Subcutaneous preadipocyte (primary cell): Measurements from ENCODE around the gene CDH15. TPM values are rescaled to one million over a fixed set of nuclear protein-coding genes. Genes with fewer than 3 reads are reported as not detected.

Experiments used
- total RNA-seq: library from RNA; depleted of rRNA; stranded (reverse); fragments of >200 nt; gene quantifications from 2 replicates; pipeline ENCODE4 v1.2.3, GENCODE V29; 2012

Gene CDH15
- total RNA-seq: 0.20 TPM in 1 of 2 replicates, not detected in the other

GRCh38 chr16:89171216-89172170 is at the start of gene CDH15:
TSS of gene CDH15 (plus strand) at chr16:89171748. CDS start at chr16:89171832, 84 bp downstream.

GRCh38 chr16:89200124-89200849 is 28.7 kb downstream of the CDH15 start, which contains the start of gene SLC22A31:
TSS of gene SLC22A31 (minus strand) at chr16:89200537. CDS start at chr16:89200501, 36 bp downstream.

GRCh38 chr16:89217388-89218191 is 46.0 kb downstream of the CDH15 start, which contains the start of gene ZNF778:
TSS of gene ZNF778 (plus strand) at chr16:89217703. CDS start at chr16:89221128, 3,425 bp downstream.

Other genes starting within 250 kb of the CDH15 start
- not detected in 2 replicates for gene CBFA2T3, start 194.5 kb upstream of the CDH15 start, total RNA-seq
- 27.2 and 30.3 TPM in 2 replicates for gene ACSF3, start 77.9 kb upstream of the CDH15 start, total RNA-seq
- 0.20 TPM in 1 of 2 replicates, not detected in the other for gene SLC22A31, start 28.8 kb downstream of the CDH15 start, total RNA-seq
- gene ZNF778, start 46.0 kb downstream of the CDH15 start, total RNA-seq: 6.2 and 7.4 TPM in 2 replicates